Measurements from ENCODE around the gene GASK1A.

GASK1A gene

GRCh38 chr3:43094851-43095250 lies 115.7 kb downstream of the GASK1A start:
- no peak for FAIRE-seq

- no peak for FAIRE-seq
Observed at GRCh38 chr3:43095370-43095769, 116.3 kb downstream of the GASK1A start.

GRCh38 chr3:43096761-43097160 lies 117.7 kb downstream of the GASK1A start:
- FAIRE-seq, result no peak

GRCh38 chr3:43097400-43098080 lies 118.4 kb downstream of the GASK1A start:
- FAIRE-seq, result no peak

- FAIRE-seq, result no peak
Observed at GRCh38 chr3:43098761-43099160, 119.7 kb downstream of the GASK1A start.

- no peak for FAIRE-seq
Observed at GRCh38 chr3:43102773-43103480, 123.8 kb downstream of the GASK1A start.

GRCh38 chr3:43104039-43104438 lies 124.9 kb downstream of the GASK1A start:
- no peak for FAIRE-seq

GRCh38 chr3:43104660-43105595 lies 125.8 kb downstream of the GASK1A start:
- no peak for FAIRE-seq

GRCh38 chr3:43105596-43106292 lies 126.6 kb downstream of the GASK1A start, which contains the start of gene POMGNT2:
POMGNT2 (minus strand) TSS chr3:43106079; CDS start chr3:43081431, 24,648 bp downstream.
- no peak for FAIRE-seq

GRCh38 chr3:43106293-43106628 lies 127.2 kb downstream of the GASK1A start:
- peak; percentile 95 for FAIRE-seq
